ENCODE measurements around the gene TRIM72.
"Not testable (repeated sequence)": the region's sequence is repeated elsewhere in the genome, so short reads cannot be mapped to it uniquely, and the experiment has no call there.

Gene TRIM72

GRCh38 chr16:31271621-31272190 is 57.8 kb downstream of the TRIM72 start:
- DNase-seq (ENCODE audit: low read depth, low spot score): no peak
- no peak overlapping the region for H3K4me3 ChIP-seq (ENCODE audit: low read length)

GRCh38 chr16:31273187-31273586 is 59.3 kb downstream of the TRIM72 start:
- DNase-seq (ENCODE audit: low read depth, low spot score): no peak
- H3K4me3 ChIP-seq (ENCODE audit: low read length): no peak overlapping the region

GRCh38 chr16:31273676-31274075 is 59.8 kb downstream of the TRIM72 start:
- no peak overlapping the region for H3K4me3 ChIP-seq (ENCODE audit: low read length)
- no peak for DNase-seq (ENCODE audit: low read depth, low spot score)

GRCh38 chr16:31274831-31275816 is 61.2 kb downstream of the TRIM72 start:
- H3K4me3 ChIP-seq (ENCODE audit: low read length): no peak overlapping the region
- no peak for DNase-seq (ENCODE audit: low read depth, low spot score)

- H3K4me3 ChIP-seq (ENCODE audit: low read length): no peak overlapping the region
- no peak for DNase-seq (ENCODE audit: low read depth, low spot score)
Observed at GRCh38 chr16:31276600-31276999, 62.7 kb downstream of the TRIM72 start.

- H3K4me3 ChIP-seq (ENCODE audit: low read length): no peak overlapping the region
- DNase-seq (ENCODE audit: low read depth, low spot score): no peak
Observed at GRCh38 chr16:31277659-31278260, 63.8 kb downstream of the TRIM72 start.

- H3K4me3 ChIP-seq (ENCODE audit: low read length): not testable (repeated sequence)
Observed at GRCh38 chr16:31278853-31279252, 64.9 kb downstream of the TRIM72 start.

More at GRCh38 chr16:31278853-31279252, 64.9 kb downstream of the TRIM72 start:
- not testable (repeated sequence) for DNase-seq (ENCODE audit: low read depth, low spot score)

All from Jurkat, Clone E6-1 (cell line).